MM.1S (cell line): Measurements from ENCODE around the gene LMNTD1.

ENCODE experiments used
- DNase-seq: peaks from one replicate; pipeline ENCODE4 v3.0.0-alpha.2; 2015
- H2AFZ ChIP-seq: fragments of 300-600 bp; sonication (generic); 2 replicates; pipeline ENCODE4 v1.6.0; 2016; ENCODE audit warnings: antibody characterized with exemption, low read length
- H3F3A ChIP-seq: fragments of 300-600 bp; sonication (generic); 2 replicates; pipeline ENCODE4 v1.6.1; 2016; ENCODE audit warnings: mild to moderate bottlenecking, antibody characterized with exemption, low read length, moderate library complexity, mixed read lengths; ENCODE audit not compliant: insufficient read depth
- H3K27ac ChIP-seq: fragments of 300-600 bp; sonication (generic); 2 replicates; pipeline ENCODE4 v1.5.1; 2016; ENCODE audit warnings: mild to moderate bottlenecking, low read length
- H3K27me3 ChIP-seq: fragments of 300-600 bp; sonication (generic); replicated peaks from 2 replicates; pipeline ENCODE4 v1.6.0; 2016; ENCODE audit warnings: low read length; ENCODE audit not compliant: insufficient read depth
- H3K36me3 ChIP-seq: fragments of 300-600 bp; sonication (generic); replicated peaks from 2 replicates; pipeline ENCODE4 v1.6.1; 2016; ENCODE audit warnings: mild to moderate bottlenecking, low read length, mixed read lengths; ENCODE audit not compliant: insufficient read depth
- H3K4me1 ChIP-seq: fragments of 300-600 bp; sonication (generic); 2 replicates; pipeline ENCODE4 v1.6.1; 2016; ENCODE audit warnings: low read length, mixed read lengths
- H3K4me2 ChIP-seq: fragments of 300-600 bp; sonication (generic); 2 replicates; pipeline ENCODE4 v1.6.0; 2016; ENCODE audit warnings: low read depth, low read length
- H3K4me3 ChIP-seq: fragments of 300-600 bp; sonication (generic); 2 replicates; pipeline ENCODE4 v1.5.1; 2016; ENCODE audit warnings: low read length, mixed read lengths
- H3K79me2 ChIP-seq: fragments of 300-600 bp; sonication (generic); 2 replicates; pipeline ENCODE4 v1.6.1; 2016; ENCODE audit warnings: mixed run types, low read length, mixed read lengths
- H3K9ac ChIP-seq: fragments of 300-600 bp; sonication (generic); 2 replicates; pipeline ENCODE4 v1.6.1; 2016; ENCODE audit warnings: low read length, mixed read lengths
- H3K9me2 ChIP-seq: fragments of 300-600 bp; sonication (generic); replicated peaks from 2 replicates; pipeline ENCODE4 v1.6.1; 2016; ENCODE audit warnings: mild to moderate bottlenecking, low read length, mixed read lengths; ENCODE audit not compliant: insufficient read depth
- H3K9me3 ChIP-seq: fragments of 300-600 bp; sonication (generic); replicated peaks from 2 replicates; pipeline ENCODE4 v1.6.1; 2016; ENCODE audit warnings: mild to moderate bottlenecking, low read length, mixed read lengths; ENCODE audit not compliant: insufficient read depth
- H4K20me1 ChIP-seq: fragments of 300-600 bp; sonication (generic); 2 replicates; pipeline ENCODE4 v1.6.1; 2016; ENCODE audit warnings: mild to moderate bottlenecking, low read length, moderate library complexity, mixed read lengths; ENCODE audit not compliant: insufficient read depth
- CTCF ChIP-seq: fragments of 300-600 bp; sonication (generic); IDR thresholded peaks from 2 replicates; pipeline ENCODE4 v1.5.1; 2016; ENCODE audit warnings: antibody characterized with exemption, low read length, mixed read lengths
- EZH2 ChIP-seq: fragments of 300-600 bp; sonication (generic); optimal IDR thresholded peaks from 2 replicates; pipeline ENCODE3; 2017; ENCODE audit warnings: low read depth, mild to moderate bottlenecking, antibody characterized with exemption, low read length, mixed read lengths
- EZH2phosphoT487 ChIP-seq: fragments of 300-600 bp; sonication (generic); IDR thresholded peaks from 2 replicates; pipeline ENCODE4 v1.6.1; 2018; ENCODE audit warnings: antibody characterized with exemption, low read length

Gene LMNTD1

GRCh38 chr12:25549120-25549519 lies 4.0 kb downstream of the LMNTD1 start:
- Histone ChIP-seq H3K9me2 (no peaks in the 10 kb centered on the region), H3K4me2 (no peak overlapping the region), H3K79me2 (no peaks in the 10 kb centered on the region), H3K9ac (no peak overlapping the region), H3F3A (no peaks in the 10 kb centered on the region), H2AFZ (no peak overlapping the region), H3K4me3 (no peak overlapping the region), H3K27me3 (no peaks in the 10 kb centered on the region), H3K27ac (no peak overlapping the region), H3K36me3 (no peaks in the 10 kb centered on the region), H3K9me3 (no peaks in the 10 kb centered on the region), H3K4me1 (no peaks in the 10 kb centered on the region), H4K20me1 (no peaks in the 10 kb centered on the region)
- DNase-seq, result no peak
- no peak for TF ChIP-seq CTCF
- no peak for TF ChIP-seq EZH2
- no peak for TF ChIP-seq EZH2phosphoT487

DNA sequence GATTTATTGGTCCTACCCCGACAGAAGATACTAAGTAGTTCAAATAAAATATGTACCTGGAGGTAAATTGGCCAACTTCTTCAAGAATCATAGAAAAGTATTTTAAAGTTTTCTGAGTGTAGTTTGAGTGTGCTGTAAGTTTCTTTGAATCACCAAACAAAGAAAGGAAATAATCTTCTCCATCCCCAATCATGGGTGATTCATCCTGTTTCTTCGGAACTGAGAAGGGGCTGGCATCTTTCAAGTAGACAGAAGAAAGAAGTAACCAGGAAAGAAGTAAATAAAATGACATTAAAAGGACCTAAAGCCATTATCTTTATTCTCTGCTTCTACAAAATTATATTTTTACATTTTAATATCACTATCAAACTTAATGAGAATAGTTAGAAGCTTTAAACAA lies 6.8 kb downstream of the LMNTD1 start:
- Histone ChIP-seq H3K27ac (no peak overlapping the region), H3K4me3 (no peak overlapping the region), H4K20me1 (no peaks in the 10 kb centered on the region), H3F3A (no peaks in the 10 kb centered on the region), H3K36me3 (no peaks in the 10 kb centered on the region), H3K27me3 (no peaks in the 10 kb centered on the region), H2AFZ (no peak overlapping the region), H3K9me3 (no peaks in the 10 kb centered on the region), H3K9ac (no peak overlapping the region), H3K9me2 (no peaks in the 10 kb centered on the region), H3K4me2 (no peak overlapping the region), H3K4me1 (no peaks in the 10 kb centered on the region), H3K79me2 (no peaks in the 10 kb centered on the region)
- TF ChIP-seq EZH2phosphoT487 (no peak), CTCF (no peak), EZH2 (no peak)
- no peak for DNase-seq

GRCh38 chr12:25533150-25533549 lies 19.9 kb downstream of the LMNTD1 start:
- H3F3A ChIP-seq, result no peaks in the 10 kb centered on the region
- H2AFZ ChIP-seq, result no peak overlapping the region
- H4K20me1 ChIP-seq, result no peaks in the 10 kb centered on the region
- no peaks in the 10 kb centered on the region for H3K4me1 ChIP-seq
- no peak overlapping the region for H3K4me2 ChIP-seq
- DNase-seq, result no peak
- H3K4me3 ChIP-seq, result no peak overlapping the region
- no peaks in the 10 kb centered on the region for H3K27me3 ChIP-seq
- no peaks in the 10 kb centered on the region for H3K9me2 ChIP-seq
- no peak for TF ChIP-seq CTCF
- TF ChIP-seq EZH2phosphoT487, result no peak
- no peak for TF ChIP-seq EZH2
- no peaks in the 10 kb centered on the region for H3K9me3 ChIP-seq
- H3K9ac ChIP-seq, result no peak overlapping the region
- no peaks in the 10 kb centered on the region for H3K79me2 ChIP-seq
- no peak overlapping the region for H3K27ac ChIP-seq
- no peaks in the 10 kb centered on the region for H3K36me3 ChIP-seq
